COR-L47 (cell line): ENCODE data around the gene PHLPP1.
"Not testable (repeated sequence)": the region's sequence is repeated elsewhere in the genome, so short reads cannot be mapped to it uniquely, and the experiment has no call there.

Source experiments
- DNase-seq: peaks from one replicate; lab custom pipeline; 2025; lab: John Stamatoyannopoulos, UW

PHLPP1 gene

GRCh38 chr18:62715436-62715758 is at the start of gene PHLPP1:
Gene PHLPP1 (plus strand): TSS chr18:62715541. CDS start chr18:62715684, 143 bp downstream.
- no peak for DNase-seq

- DNase-seq: no peak
Observed at GRCh38 chr18:62669225-62669624, 46.1 kb upstream of the PHLPP1 start.

GRCh38 chr18:62670573-62670972 is 44.8 kb upstream of the PHLPP1 start:
- no peak for DNase-seq

DNA sequence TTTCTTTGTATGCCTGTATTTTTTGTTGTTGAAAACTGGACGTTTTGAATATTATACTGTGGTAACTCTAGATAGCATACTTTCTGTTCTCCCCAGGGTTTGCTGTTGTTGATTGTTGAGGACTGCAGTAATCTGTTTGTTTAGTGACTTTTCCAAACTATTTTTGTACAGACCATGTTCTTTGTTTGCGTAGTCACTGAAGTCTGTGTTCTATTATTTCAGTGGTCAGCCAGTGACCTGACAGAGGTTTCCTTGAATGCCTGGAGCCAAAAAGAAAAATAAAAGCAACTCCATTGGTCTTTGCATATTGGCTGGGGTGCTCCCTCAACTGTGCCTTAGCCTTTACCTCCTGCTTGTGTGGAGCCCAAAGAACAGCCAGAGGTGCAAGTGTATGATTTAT is 42.7 kb upstream of the PHLPP1 start:
- no peak for DNase-seq

GRCh38 chr18:62678847-62679485 is 36.4 kb upstream of the PHLPP1 start:
- DNase-seq: no peak

GRCh38 chr18:62682371-62682770 is 33.0 kb upstream of the PHLPP1 start:
- peak; percentile 25 for DNase-seq

- no peak for DNase-seq
Observed at GRCh38 chr18:62683935-62684334, 31.4 kb upstream of the PHLPP1 start.

GRCh38 chr18:62688743-62689317 is 26.5 kb upstream of the PHLPP1 start:
- DNase-seq: no peak

GRCh38 chr18:62690236-62690815 is 25.0 kb upstream of the PHLPP1 start:
- DNase-seq: no peak

GRCh38 chr18:62693659-62694058 is 21.7 kb upstream of the PHLPP1 start:
- DNase-seq: no peak

DNA sequence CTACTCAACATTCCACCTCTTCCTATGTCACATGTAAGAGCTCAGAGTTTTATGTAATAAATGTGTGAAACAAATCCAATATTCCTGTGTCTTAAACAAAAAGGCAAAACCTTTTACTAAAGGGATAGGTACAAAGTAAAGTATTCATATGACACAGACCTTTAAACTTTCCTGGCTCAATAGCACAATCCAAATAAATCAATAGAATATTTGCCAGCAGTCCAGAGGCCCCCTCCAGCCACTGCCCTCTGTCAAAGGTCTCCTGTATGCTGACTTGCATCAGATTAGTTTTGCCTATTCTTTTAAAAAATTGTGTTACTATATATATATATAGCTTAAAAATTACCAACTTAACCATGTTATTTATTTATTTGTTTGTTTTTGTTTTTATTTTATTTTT is 17.7 kb upstream of the PHLPP1 start:
- no peak for DNase-seq

DNA sequence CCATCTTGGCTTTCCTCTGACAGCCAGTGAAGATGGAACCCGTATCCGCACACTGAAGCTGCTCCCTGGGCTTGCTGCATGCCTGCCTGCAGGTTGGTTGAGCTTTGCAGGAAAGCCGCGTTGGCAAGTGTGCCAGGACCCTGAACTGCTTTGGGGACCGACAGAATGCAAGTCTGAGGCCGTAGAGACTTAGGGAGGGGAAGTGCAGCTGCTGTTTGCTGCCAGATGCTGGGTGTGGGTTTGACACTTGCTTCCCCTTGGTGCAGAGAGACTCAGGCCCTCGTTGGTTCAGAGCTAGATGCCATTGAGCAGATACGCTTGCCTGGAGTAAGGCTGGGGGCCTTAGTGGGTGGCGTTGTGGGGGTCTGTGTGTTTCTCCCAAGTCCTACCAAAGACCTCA is 13.1 kb upstream of the PHLPP1 start:
- DNase-seq: no peak

- DNase-seq: not testable (repeated sequence)
Observed at GRCh38 chr18:62706879-62707278, 8.5 kb upstream of the PHLPP1 start.

DNA sequence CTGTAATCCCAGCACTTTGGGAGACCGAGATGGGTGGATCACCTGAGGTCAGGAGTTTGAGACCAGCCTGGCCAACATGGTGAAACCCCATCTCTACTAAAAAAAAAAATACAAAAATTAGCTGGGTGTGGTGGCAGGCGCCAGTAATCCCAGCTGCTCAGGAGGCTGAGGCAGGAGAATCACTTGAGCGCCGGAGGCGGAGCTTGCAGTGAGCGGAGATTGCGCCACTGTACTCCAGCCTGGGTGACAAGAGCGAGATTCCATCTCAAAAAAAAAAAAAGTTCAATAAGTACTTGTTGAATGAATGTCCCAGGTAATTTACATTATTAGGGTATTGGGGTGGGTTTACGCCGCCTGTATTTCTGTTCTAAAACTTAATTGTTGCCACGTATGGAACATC is 5.4 kb upstream of the PHLPP1 start:
- DNase-seq: not testable (repeated sequence)

DNA sequence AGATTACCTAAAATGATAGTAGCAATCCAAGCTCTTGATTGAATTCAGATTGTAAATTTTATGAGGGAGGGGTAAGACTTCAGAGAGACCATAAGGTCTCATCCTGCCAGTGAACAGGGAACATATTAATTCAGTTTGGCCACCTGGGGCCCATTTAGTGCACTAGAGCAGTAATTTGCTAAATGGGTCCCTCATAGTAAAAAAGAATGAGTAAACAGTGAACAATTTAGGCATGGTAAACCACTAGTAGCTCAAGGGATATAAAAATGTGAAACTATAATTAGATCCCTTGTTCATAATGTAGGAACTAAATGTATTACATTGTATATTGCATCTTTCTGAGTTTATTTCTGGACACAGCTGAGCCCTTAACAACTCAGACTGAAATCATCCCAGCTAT is 4.9 kb upstream of the PHLPP1 start:
- peak; percentile 85 for DNase-seq

DNA sequence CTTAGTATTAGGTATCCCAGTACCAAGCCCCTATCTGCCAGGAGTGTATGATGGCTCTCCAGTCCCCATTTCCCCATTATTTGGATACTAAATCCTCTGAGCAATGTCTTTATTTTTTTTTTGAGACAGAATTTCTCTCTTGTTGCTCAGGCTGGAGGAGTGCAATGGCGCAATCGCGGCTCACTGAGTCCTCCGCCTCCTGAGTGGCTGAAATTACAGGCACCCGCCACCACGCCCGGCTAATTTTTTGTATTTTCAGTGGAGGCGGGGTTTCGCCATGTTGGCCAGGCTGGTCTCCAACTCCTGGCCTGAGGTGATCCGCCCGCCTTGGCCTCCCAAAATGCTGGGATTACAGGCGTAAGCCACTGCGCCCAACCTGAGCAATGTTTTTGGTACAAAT is 3.6 kb upstream of the PHLPP1 start:
- no peak for DNase-seq

DNA sequence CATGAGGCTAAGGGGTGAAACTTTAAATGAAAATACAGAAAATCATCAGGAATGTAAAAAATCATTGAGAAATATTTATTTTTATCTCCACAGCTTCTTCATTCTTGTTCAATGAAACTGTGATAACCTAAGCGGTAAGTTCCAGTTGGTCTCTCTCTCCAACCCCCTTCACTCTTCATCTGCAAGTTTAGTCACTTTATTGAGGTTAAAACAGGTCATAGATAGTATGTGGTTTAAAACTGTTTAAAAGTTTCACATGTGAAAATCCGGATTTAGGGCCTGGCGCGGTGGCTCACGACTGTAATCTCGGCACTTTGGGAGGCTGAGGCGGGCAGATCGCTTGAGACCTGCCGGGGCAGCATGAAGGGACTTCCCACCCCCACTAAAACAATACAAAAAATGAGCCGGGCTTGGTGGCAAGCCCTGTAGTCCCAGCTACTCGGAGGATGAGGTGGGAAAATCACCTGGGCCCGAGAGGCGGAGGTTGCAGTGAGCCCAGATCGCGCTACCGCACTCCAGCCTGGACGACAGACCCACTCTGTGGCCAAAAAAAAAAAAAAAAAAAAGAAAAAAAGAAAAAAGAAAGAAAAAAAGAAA is 1.6 kb upstream of the PHLPP1 start:
- no peak for DNase-seq

DNA sequence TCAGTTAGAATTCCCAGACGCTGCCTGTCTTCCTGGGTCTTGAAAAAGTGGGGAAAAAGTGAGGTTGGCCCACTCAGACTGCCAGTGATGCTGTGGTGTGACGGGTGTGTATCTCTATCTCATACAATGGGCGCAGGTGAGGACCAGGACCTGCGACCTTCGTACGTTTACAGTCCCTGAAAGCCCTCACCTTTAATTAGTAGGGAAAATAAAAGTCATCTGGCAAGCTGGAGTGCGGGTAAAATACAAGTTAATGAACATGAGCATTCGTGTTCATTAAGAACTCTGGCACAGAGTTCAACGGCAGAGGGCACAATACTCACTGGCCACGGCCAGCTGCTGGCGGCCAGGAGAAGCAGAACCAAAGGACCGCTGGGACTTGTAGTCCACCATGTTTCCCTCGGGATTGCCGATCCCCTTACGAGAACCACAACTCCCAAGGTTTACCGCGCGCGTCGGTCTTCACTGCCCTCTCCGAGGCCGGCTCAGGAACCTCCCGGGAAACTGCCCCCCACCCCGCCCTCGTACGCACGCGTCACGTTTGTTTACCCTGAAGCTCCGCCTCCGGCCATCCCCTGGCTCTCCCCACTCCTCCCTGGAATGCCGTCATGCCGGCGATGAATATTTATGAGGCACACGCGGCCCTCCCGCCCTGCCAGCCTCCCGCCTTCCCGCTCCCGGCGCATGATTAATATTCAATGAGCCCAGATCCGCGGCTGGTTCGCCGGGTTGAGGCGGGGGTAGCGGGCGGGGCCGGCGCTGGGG is 488 bp upstream of the PHLPP1 start:
- DNase-seq: peak; percentile 100

GRCh38 chr18:62715759-62716615 is 646 bp downstream of the PHLPP1 start:
- DNase-seq: peak; percentile 70

DNA sequence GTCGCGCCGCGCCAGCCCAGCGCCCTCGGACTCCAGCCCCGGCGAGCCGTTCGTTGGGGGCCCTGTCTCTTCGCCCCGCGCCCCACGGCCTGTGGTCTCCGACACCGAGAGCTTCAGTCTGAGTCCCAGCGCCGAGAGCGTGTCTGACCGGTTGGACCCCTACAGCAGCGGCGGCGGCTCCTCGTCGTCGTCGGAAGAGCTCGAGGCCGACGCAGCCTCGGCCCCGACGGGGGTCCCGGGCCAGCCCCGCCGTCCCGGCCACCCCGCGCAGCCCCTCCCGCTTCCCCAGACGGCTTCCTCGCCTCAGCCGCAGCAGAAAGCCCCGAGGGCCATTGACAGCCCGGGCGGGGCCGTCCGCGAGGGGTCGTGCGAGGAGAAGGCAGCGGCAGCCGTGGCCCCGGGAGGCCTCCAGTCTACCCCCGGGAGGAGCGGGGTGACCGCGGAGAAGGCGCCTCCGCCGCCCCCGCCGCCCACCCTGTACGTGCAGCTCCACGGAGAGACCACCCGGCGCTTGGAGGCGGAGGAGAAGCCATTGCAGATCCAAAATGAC is 1.4 kb downstream of the PHLPP1 start:
- peak; percentile 77 for DNase-seq

GRCh38 chr18:62717169-62717924 is 2.0 kb downstream of the PHLPP1 start:
- peak; percentile 77 for DNase-seq
